ENCODE results near the gene HOXA13.

GRCh38 chr7:27148756-27149641 lies 50.9 kb downstream of the HOXA13 start:
- TF ChIP-seq CTCF (conservative IDR thresholded peaks at IDR 0.05; ENCODE audit: low read depth, low read length) (no peak), EZH2 (IDR thresholded peaks at IDR 0.05; ENCODE audit: low read length, unreplicated experiment) (no peak)

Data from PC-3 (cell line).